Effector memory CD4-positive, alpha-beta T cell (primary cell): ENCODE results near the gene MED9.

Experiments
- DNase-seq, 3 donors: peaks; one replicate each; pipeline ENCODE4 v3.0.0-alpha.2; 2020
- H3K27ac ChIP-seq: 2 replicates; pipeline ENCODE4 v1.7.0; 2013; ENCODE audit warnings: mild to moderate bottlenecking, low read length, moderate library complexity; ENCODE audit not compliant: insufficient read depth, poor library complexity, severe bottlenecking
- H3K27me3 ChIP-seq: replicated peaks from 2 replicates; pipeline ENCODE4 v1.7.0; 2013; ENCODE audit warnings: mild to moderate bottlenecking, low read length; ENCODE audit not compliant: insufficient read depth, control insufficient read depth, poor library complexity, severe bottlenecking
- H3K36me3 ChIP-seq: 2 replicates; pipeline ENCODE4 v1.7.0; 2013; ENCODE audit warnings: mild to moderate bottlenecking, low read length, moderate library complexity; ENCODE audit not compliant: control insufficient read depth, insufficient read depth
- H3K4me1 ChIP-seq: 2 replicates; pipeline ENCODE4 v1.7.0; 2013; ENCODE audit warnings: low read length, mild to moderate bottlenecking; ENCODE audit not compliant: control insufficient read depth, insufficient read depth, poor library complexity, severe bottlenecking
- H3K4me3 ChIP-seq: 2 replicates; pipeline ENCODE4 v1.7.0; 2013; ENCODE audit warnings: low read length, low read depth, mild to moderate bottlenecking; ENCODE audit not compliant: insufficient read depth, poor library complexity, severe bottlenecking
- H3K9me3 ChIP-seq: 2 replicates; pipeline ENCODE4 v1.7.0; 2013; ENCODE audit warnings: mild to moderate bottlenecking, low read length, moderate library complexity; ENCODE audit not compliant: control insufficient read depth

The MED9 gene

GRCh38 chr17:17493986-17494466 is 17.2 kb downstream of the MED9 start:
- Histone ChIP-seq H3K4me3 (no peak overlapping the region), H3K27ac (no peak overlapping the region), H3K4me1 (peaks cover 14% of the 10 kb centered on the region), H3K27me3 (no peaks in the 10 kb centered on the region), H3K36me3 (peaks cover 13% of the 10 kb centered on the region), H3K9me3 (no peaks in the 10 kb centered on the region)
- no peak for DNase-seq

- Histone ChIP-seq H3K27me3 (no peaks in the 10 kb centered on the region), H3K36me3 (peaks cover 12% of the 10 kb centered on the region), H3K4me3 (no peak overlapping the region), H3K4me1 (peaks cover 14% of the 10 kb centered on the region), H3K27ac (no peak overlapping the region), H3K9me3 (no peaks in the 10 kb centered on the region)
- no peak for DNase-seq
Observed at GRCh38 chr17:17494499-17494869, 17.7 kb downstream of the MED9 start.

- peaks cover 14% of the 10 kb centered on the region for H3K4me1 ChIP-seq
- H3K36me3 ChIP-seq: peaks cover 12% of the 10 kb centered on the region
- no peaks in the 10 kb centered on the region for H3K9me3 ChIP-seq
- DNase-seq: no peak
- peak overlapping the region; percentile 65 for H3K4me3 ChIP-seq
- no peaks in the 10 kb centered on the region for H3K27me3 ChIP-seq
- H3K27ac ChIP-seq: no peak overlapping the region
Observed at GRCh38 chr17:17494870-17495535, 18.2 kb downstream of the MED9 start.

GRCh38 chr17:17495536-17496188 is 18.9 kb downstream of the MED9 start:
- H3K27ac ChIP-seq: no peak overlapping the region
- H3K4me3 ChIP-seq: peak overlapping the region; percentile 65
- no peaks in the 10 kb centered on the region for H3K27me3 ChIP-seq
- H3K36me3 ChIP-seq: peaks cover 11% of the 10 kb centered on the region
- H3K9me3 ChIP-seq: no peaks in the 10 kb centered on the region
- DNase-seq: peak in 1 of 3 donors; percentile 11
- peaks cover 14% of the 10 kb centered on the region for H3K4me1 ChIP-seq

- Histone ChIP-seq H3K9me3 (no peaks in the 10 kb centered on the region), H3K36me3 (peaks cover 4% of the 10 kb centered on the region), H3K27me3 (no peaks in the 10 kb centered on the region), H3K4me1 (peaks cover 14% of the 10 kb centered on the region), H3K27ac (peak within 1 kb of the TSS; percentile 21), H3K4me3 (peak within 1 kb of the TSS; percentile 65)
- peak; percentile 65 to 71 (median 70) for DNase-seq
Observed at GRCh38 chr17:17496189-17497064, 19.6 kb downstream of the MED9 start, which contains the start of gene RASD1. Gene RASD1, minus strand, starts transcription at chr17:17496395. Its CDS starts 214 bp downstream, at chr17:17496181.

GRCh38 chr17:17497065-17497844 is 20.5 kb downstream of the MED9 start:
- H3K27ac ChIP-seq: no peak overlapping the region
- H3K36me3 ChIP-seq: no peaks in the 10 kb centered on the region
- H3K9me3 ChIP-seq: no peaks in the 10 kb centered on the region
- no peaks in the 10 kb centered on the region for H3K27me3 ChIP-seq
- peaks cover 14% of the 10 kb centered on the region for H3K4me1 ChIP-seq
- H3K4me3 ChIP-seq: peak overlapping the region; percentile 65
- DNase-seq: no peak

- H3K4me1 ChIP-seq: peaks cover 14% of the 10 kb centered on the region
- no peak overlapping the region for H3K4me3 ChIP-seq
- H3K27ac ChIP-seq: no peak overlapping the region
- no peaks in the 10 kb centered on the region for H3K36me3 ChIP-seq
- no peak for DNase-seq
- no peaks in the 10 kb centered on the region for H3K9me3 ChIP-seq
- H3K27me3 ChIP-seq: no peaks in the 10 kb centered on the region
Observed at GRCh38 chr17:17497845-17498520, 21.2 kb downstream of the MED9 start.

GRCh38 chr17:17498606-17499301 is 22.0 kb downstream of the MED9 start:
- peaks cover 14% of the 10 kb centered on the region for H3K4me1 ChIP-seq
- no peak overlapping the region for H3K4me3 ChIP-seq
- DNase-seq: no peak
- H3K27me3 ChIP-seq: no peaks in the 10 kb centered on the region
- H3K9me3 ChIP-seq: no peaks in the 10 kb centered on the region
- H3K27ac ChIP-seq: no peak overlapping the region
- H3K36me3 ChIP-seq: no peaks in the 10 kb centered on the region
